Cardiac fibroblast (primary cell): ENCODE results near the gene CSPG4.
"Not testable (repeated sequence)": the region's sequence is repeated elsewhere in the genome, so short reads cannot be mapped to it uniquely, and the experiment has no call there.

Experiments
- DNase-seq, 2 donors: peaks; one replicate each; pipeline versions ENCODE4 v3.0.0 to v3.0.0-alpha.2; 2010; ENCODE audit warnings: low read depth in 2 of 2
- H3K4me3 ChIP-seq, 2 donors: replicated peaks in 1 of 2; 1 replicate in 1 of 2; 2 replicates in 1 of 2; pipeline ENCODE4 v1.5.1; 2011; ENCODE audit warnings: low read depth in 2 of 2, low read length in 2 of 2, mild to moderate bottlenecking in 2 of 2, moderate library complexity in 1 of 2
- CTCF ChIP-seq: IDR thresholded peaks from one replicate; pipeline ENCODE4 v1.5.1; 2011; ENCODE audit warnings: low read depth, mild to moderate bottlenecking, low read length, inconsistent platforms

CSPG4 gene

GRCh38 chr15:75640483-75641178, 72.0 kb downstream of the CSPG4 start:
- peak; percentile 53 to 68 for DNase-seq
- H3K4me3 ChIP-seq = peak overlapping the region; percentile 91 to 98
- TF ChIP-seq CTCF = peak; percentile 20

- no peak for TF ChIP-seq CTCF
- H3K4me3 ChIP-seq = peak within 1 kb of the TSS; percentile 91 to 98
- DNase-seq = peak; percentile 97 to 98
Observed at GRCh38 chr15:75639709-75640482, 72.8 kb downstream of the CSPG4 start, which contains the start of gene IMP3. TSS of gene IMP3 (minus strand) at chr15:75640224. CDS start at chr15:75640168, 56 bp downstream.

- H3K4me3 ChIP-seq = peak overlapping the region; percentile 91 to 98
- DNase-seq = peak; percentile 23 to 47
- TF ChIP-seq CTCF = no peak
Observed at GRCh38 chr15:75639191-75639708, 73.4 kb downstream of the CSPG4 start.

GRCh38 chr15:75637245-75638009, 75.2 kb downstream of the CSPG4 start:
- TF ChIP-seq CTCF = no peak
- H3K4me3 ChIP-seq = peak overlapping the region in 1 of 2 donors; percentile 98

GRCh38 chr15:75636026-75636425, 76.6 kb downstream of the CSPG4 start:
- no peak for TF ChIP-seq CTCF
- DNase-seq = no peak

More at GRCh38 chr15:75637245-75638009, 75.2 kb downstream of the CSPG4 start:
- DNase-seq = no peak

GRCh38 chr15:75633922-75634321, 78.7 kb downstream of the CSPG4 start:
- not testable (repeated sequence) for H3K4me3 ChIP-seq, DNase-seq

More at GRCh38 chr15:75636026-75636425, 76.6 kb downstream of the CSPG4 start:
- H3K4me3 ChIP-seq = no peak overlapping the region
